ENCODE results near the gene SDK1. TPM values are rescaled to one million over a fixed set of nuclear protein-coding genes. Genes with fewer than 3 reads are reported as not detected.
A peak's percentile ranks its signal among the peaks of the same experiment; 100 is the strongest.

SDK1 gene
- total RNA-seq, 2 donors from 2014 or later, result 1.3 to 2.6 TPM

- Histone ChIP-seq H3K9ac (ENCODE audit: low read depth in 2 of 2, low read length in 2 of 2) (no peak overlapping the region), H3K9me3 (no peaks in the 10 kb centered on the region), H3K27me3 (no peaks in the 10 kb centered on the region), H3K4me1 (no peaks in the 10 kb centered on the region), H3K4me3 (no peak overlapping the region), H3K27ac (no peak overlapping the region), H3K36me3 (no peaks in the 10 kb centered on the region)
- TF ChIP-seq CTCF (IDR thresholded peaks at IDR 0.05), result no peak
- no peak for DNase-seq
- intact Hi-C loops (cut with DNase I), result loop anchor here (2.0 to 10.0 kb wide), 3 partner anchors 199 to 1031 kb away; partner anchors contain the start of gene SDK1
Measured at GRCh38 chr7:3896169-3896765, 595.2 kb downstream of the SDK1 start.

GRCh38 chr7:3897430-3898372, 596.6 kb downstream of the SDK1 start:
- no peaks in the 10 kb centered on the region for H3K27me3 ChIP-seq
- intact Hi-C loops (cut with DNase I), result loop anchor here (2.0 to 10.0 kb wide), 3 partner anchors 201 to 1033 kb away; partner anchors contain the start of gene SDK1

GRCh38 chr7:3899559-3899991, 598.5 kb downstream of the SDK1 start:
- Histone ChIP-seq H3K9ac (ENCODE audit: low read depth in 2 of 2, low read length in 2 of 2) (no peak overlapping the region), H3K27me3 (no peaks in the 10 kb centered on the region), H3K4me3 (no peak overlapping the region), H3K4me1 (no peaks in the 10 kb centered on the region), H3K36me3 (no peaks in the 10 kb centered on the region), H3K27ac (no peak overlapping the region), H3K9me3 (no peaks in the 10 kb centered on the region)
- no peak for DNase-seq
- intact Hi-C loops (cut with DNase I), result loop anchor here (5.0 to 10.0 kb wide), 2 partner anchors 597 to 1035 kb away; partner anchors contain the start of gene SDK1
- no peak for TF ChIP-seq CTCF (IDR thresholded peaks at IDR 0.05)

More at GRCh38 chr7:3897430-3898372, 596.6 kb downstream of the SDK1 start:
- TF ChIP-seq CTCF (IDR thresholded peaks at IDR 0.05), result peak; percentile 85
- no peaks in the 10 kb centered on the region for H3K9me3 ChIP-seq
- H3K4me1 ChIP-seq, result no peaks in the 10 kb centered on the region
- no peak overlapping the region for H3K27ac ChIP-seq
- H3K4me3 ChIP-seq, result no peak overlapping the region
- H3K9ac ChIP-seq (ENCODE audit: low read depth in 2 of 2, low read length in 2 of 2), result no peak overlapping the region
- no peak for DNase-seq
- no peaks in the 10 kb centered on the region for H3K36me3 ChIP-seq

GRCh38 chr7:3908153-3908552, 607.1 kb downstream of the SDK1 start:
- no peaks in the 10 kb centered on the region for H3K36me3 ChIP-seq
- no peaks in the 10 kb centered on the region for H3K9me3 ChIP-seq
- no peak overlapping the region for H3K27ac ChIP-seq
- H3K4me3 ChIP-seq, result no peak overlapping the region
- no peak for TF ChIP-seq CTCF (IDR thresholded peaks at IDR 0.05)
- H3K4me1 ChIP-seq, result no peaks in the 10 kb centered on the region
- no peak overlapping the region for H3K9ac ChIP-seq (ENCODE audit: low read depth in 2 of 2, low read length in 2 of 2)
- no peaks in the 10 kb centered on the region for H3K27me3 ChIP-seq
- intact Hi-C loops (cut with DNase I), result no loop called here
- DNase-seq, result no peak

- DNase-seq, result no peak
- no peaks in the 10 kb centered on the region for H3K4me1 ChIP-seq
- H3K27me3 ChIP-seq, result no peaks in the 10 kb centered on the region
- intact Hi-C loops (cut with DNase I), result no loop called here
- H3K9ac ChIP-seq (ENCODE audit: low read depth in 2 of 2, low read length in 2 of 2), result no peak overlapping the region
- H3K9me3 ChIP-seq, result no peaks in the 10 kb centered on the region
- TF ChIP-seq CTCF (IDR thresholded peaks at IDR 0.05), result no peak
- no peak overlapping the region for H3K27ac ChIP-seq
- no peak overlapping the region for H3K4me3 ChIP-seq
- no peaks in the 10 kb centered on the region for H3K36me3 ChIP-seq
Measured at GRCh38 chr7:3909128-3909527, 608.1 kb downstream of the SDK1 start.

All from colonic mucosa (tissue), 4 donors.